Parathyroid adenoma (tissue), 2 donors: ENCODE results near the gene ZP2.
"Not testable (repeated sequence)": the region's sequence is repeated elsewhere in the genome, so short reads cannot be mapped to it uniquely, and the experiment has no call there.

Experiments
- H2AFZ ChIP-seq: fragments of 300-600 bp; sonication (generic); one replicate; pipeline ENCODE4 v1.7.0; 2017; ENCODE audit warnings: antibody characterized with exemption, mild to moderate bottlenecking
- H3K27ac ChIP-seq: fragments of 300-600 bp; sonication (generic); one replicate; pipeline ENCODE4 v1.7.0; 2017
- H3K27me3 ChIP-seq: fragments of 300-600 bp; sonication (generic); one replicate; pipeline ENCODE4 v1.7.0; 2017; ENCODE audit warnings: low read length; ENCODE audit not compliant: control insufficient read depth, insufficient read depth
- H3K36me3 ChIP-seq: fragments of 300-600 bp; sonication (generic); one replicate; pipeline ENCODE4 v1.7.0; 2017; ENCODE audit warnings: low read length; ENCODE audit not compliant: control insufficient read depth, insufficient read depth
- H3K4me1 ChIP-seq: fragments of 300-600 bp; sonication (generic); one replicate; pipeline ENCODE4 v1.7.0; 2017; ENCODE audit warnings: control low read depth
- H3K4me2 ChIP-seq: fragments of 300-600 bp; sonication (generic); one replicate; pipeline ENCODE4 v1.7.0; 2017; ENCODE audit warnings: low read length
- H3K4me3 ChIP-seq: fragments of 300-600 bp; sonication (generic); one replicate; pipeline ENCODE4 v1.7.0; 2017; ENCODE audit warnings: low read depth, low read length
- H3K79me2 ChIP-seq: fragments of 300-600 bp; sonication (generic); one replicate; pipeline ENCODE4 v1.7.0; 2017; ENCODE audit warnings: control low read depth
- H3K9ac ChIP-seq: fragments of 300-600 bp; sonication (generic); one replicate; pipeline ENCODE4 v1.7.0; 2017; ENCODE audit warnings: mild to moderate bottlenecking
- H3K9me3 ChIP-seq: fragments of 300-600 bp; sonication (generic); one replicate; pipeline ENCODE4 v1.7.0; 2017; ENCODE audit warnings: low read length; ENCODE audit not compliant: control insufficient read depth
- TF ChIP-seq, protein P1 (sequence below): fragments of 300-600 bp; sonication (generic); IDR thresholded peaks from one replicate; pipeline ENCODE4 v1.7.0; 2017; ENCODE audit warnings: antibody characterized with exemption, mild to moderate bottlenecking
- donor health status: primary hyperparathyroidism.

ZP2 gene

DNA sequence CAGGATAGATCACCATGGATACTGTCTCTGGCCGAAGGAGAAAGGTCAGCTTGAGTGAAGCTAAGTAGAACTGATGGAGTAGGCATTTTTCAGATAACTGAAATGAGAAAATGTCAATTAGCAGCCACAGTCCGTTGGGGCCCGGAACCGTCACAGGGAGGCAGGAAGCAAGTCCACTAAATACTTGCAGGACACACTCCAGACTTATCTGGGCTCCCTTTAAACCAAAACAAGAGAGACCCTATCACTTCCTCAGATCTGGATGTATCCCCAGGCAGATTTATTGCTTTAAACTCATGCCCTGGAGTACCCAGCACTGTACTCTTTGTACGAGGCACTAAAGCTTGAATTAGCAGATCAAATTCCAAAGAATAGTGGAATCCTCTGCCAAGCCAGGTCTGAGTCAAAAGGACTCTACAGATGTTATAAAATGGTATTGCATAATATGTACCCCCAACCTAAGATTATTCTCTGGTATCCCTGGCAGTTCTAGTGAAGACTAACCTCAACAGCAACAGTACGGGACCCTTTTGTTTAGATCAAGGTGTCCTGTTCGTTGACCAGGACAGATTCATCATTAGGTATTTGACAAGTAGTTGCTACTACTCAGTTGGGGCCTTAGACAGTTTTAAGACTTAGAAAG is 8.1 kb downstream of the ZP2 start:
- Histone ChIP-seq H3K4me3 (no peak overlapping the region), H2AFZ (no peak overlapping the region), H3K4me2 (no peak overlapping the region), H3K27ac (no peak overlapping the region), H3K4me1 (no peaks in the 10 kb centered on the region), H3K27me3 (no peaks in the 10 kb centered on the region), H3K36me3 (no peaks in the 10 kb centered on the region), H3K79me2 (no peaks in the 10 kb centered on the region), H3K9me3 (no peaks in the 10 kb centered on the region), H3K9ac (no peak overlapping the region)
- TF ChIP-seq, protein P1, sequence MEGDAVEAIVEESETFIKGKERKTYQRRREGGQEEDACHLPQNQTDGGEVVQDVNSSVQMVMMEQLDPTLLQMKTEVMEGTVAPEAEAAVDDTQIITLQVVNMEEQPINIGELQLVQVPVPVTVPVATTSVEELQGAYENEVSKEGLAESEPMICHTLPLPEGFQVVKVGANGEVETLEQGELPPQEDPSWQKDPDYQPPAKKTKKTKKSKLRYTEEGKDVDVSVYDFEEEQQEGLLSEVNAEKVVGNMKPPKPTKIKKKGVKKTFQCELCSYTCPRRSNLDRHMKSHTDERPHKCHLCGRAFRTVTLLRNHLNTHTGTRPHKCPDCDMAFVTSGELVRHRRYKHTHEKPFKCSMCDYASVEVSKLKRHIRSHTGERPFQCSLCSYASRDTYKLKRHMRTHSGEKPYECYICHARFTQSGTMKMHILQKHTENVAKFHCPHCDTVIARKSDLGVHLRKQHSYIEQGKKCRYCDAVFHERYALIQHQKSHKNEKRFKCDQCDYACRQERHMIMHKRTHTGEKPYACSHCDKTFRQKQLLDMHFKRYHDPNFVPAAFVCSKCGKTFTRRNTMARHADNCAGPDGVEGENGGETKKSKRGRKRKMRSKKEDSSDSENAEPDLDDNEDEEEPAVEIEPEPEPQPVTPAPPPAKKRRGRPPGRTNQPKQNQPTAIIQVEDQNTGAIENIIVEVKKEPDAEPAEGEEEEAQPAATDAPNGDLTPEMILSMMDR: no peak

GRCh38 chr16:21199607-21200218 is 11.7 kb downstream of the ZP2 start:
- Histone ChIP-seq H3K36me3 (no peaks in the 10 kb centered on the region), H3K4me3 (no peak overlapping the region), H3K4me1 (no peaks in the 10 kb centered on the region), H3K9ac (no peak overlapping the region), H2AFZ (no peak overlapping the region), H3K27ac (no peak overlapping the region), H3K27me3 (no peaks in the 10 kb centered on the region), H3K79me2 (no peaks in the 10 kb centered on the region), H3K9me3 (no peaks in the 10 kb centered on the region), H3K4me2 (no peak overlapping the region)
- TF ChIP-seq, protein P1: no peak

GRCh38 chr16:21197621-21198020 is 13.8 kb downstream of the ZP2 start:
- Histone ChIP-seq H3K4me3 (no peak overlapping the region), H3K79me2 (no peaks in the 10 kb centered on the region), H3K27me3 (no peaks in the 10 kb centered on the region), H3K9ac (no peak overlapping the region), H2AFZ (no peak overlapping the region), H3K9me3 (no peaks in the 10 kb centered on the region), H3K4me2 (no peak overlapping the region), H3K4me1 (no peaks in the 10 kb centered on the region), H3K27ac (no peak overlapping the region), H3K36me3 (no peaks in the 10 kb centered on the region)
- TF ChIP-seq, protein P1: no peak

DNA sequence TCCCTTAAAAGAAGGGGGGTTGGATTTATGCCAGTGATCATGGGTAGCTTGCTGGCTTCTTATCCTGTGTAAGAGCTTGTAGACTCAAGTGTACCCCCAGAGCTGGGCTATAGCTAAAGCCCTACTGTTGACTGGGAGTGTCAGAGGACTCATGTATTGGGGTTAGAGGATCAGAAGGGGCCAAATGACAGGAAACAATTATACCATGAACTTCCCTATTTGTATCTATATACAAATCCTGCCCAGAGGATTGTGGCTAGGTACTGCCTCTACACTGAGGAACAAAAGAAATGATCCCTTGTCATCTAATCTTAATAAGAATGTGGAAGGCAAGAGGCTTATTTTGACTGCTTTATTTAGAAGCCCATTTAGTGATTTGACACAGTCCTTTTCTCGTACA is 14.3 kb downstream of the ZP2 start:
- no peaks in the 10 kb centered on the region for H3K9me3 ChIP-seq

DNA sequence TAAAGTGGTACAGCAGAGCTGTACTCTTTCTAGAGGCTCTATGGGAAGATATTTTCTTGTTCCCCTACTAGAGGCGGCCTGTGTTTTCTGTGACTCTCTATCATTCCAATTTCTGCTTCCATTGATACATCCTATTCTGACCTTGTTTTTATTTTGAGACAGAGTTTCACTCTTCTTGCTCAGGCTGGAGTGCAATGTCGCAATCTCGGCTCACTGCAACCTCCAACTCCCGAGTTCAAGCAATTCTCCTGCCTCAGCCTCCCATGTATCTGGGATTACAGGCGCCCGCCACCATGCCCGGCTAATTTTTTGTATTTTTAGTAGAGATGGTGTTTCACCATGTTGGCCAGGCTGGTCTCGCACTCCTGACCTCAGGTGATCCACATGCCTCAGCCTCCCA is 16.0 kb downstream of the ZP2 start:
- not testable (repeated sequence) for H3K4me1 ChIP-seq, H3K36me3 ChIP-seq, H2AFZ ChIP-seq, H3K4me3 ChIP-seq, H3K79me2 ChIP-seq, H3K9me3 ChIP-seq, H3K27ac ChIP-seq, H3K27me3 ChIP-seq, H3K4me2 ChIP-seq, H3K9ac ChIP-seq

More for the DNA sequence above, 14.3 kb downstream of the ZP2 start:
- TF ChIP-seq, protein P1: no peak
- no peak overlapping the region for H3K27ac ChIP-seq
- H3K4me2 ChIP-seq: no peak overlapping the region
- H3K4me1 ChIP-seq: no peaks in the 10 kb centered on the region
- no peaks in the 10 kb centered on the region for H3K79me2 ChIP-seq
- H3K9ac ChIP-seq: no peak overlapping the region
- H2AFZ ChIP-seq: no peak overlapping the region
- no peak overlapping the region for H3K4me3 ChIP-seq
- H3K27me3 ChIP-seq: no peaks in the 10 kb centered on the region
- H3K36me3 ChIP-seq: no peaks in the 10 kb centered on the region
